HG02642 (cell line): ENCODE results near the gene JAG2.

ENCODE experiments used
- ATAC-seq: cut with Tn5 transposase; IDR thresholded peaks from one replicate; pipeline ENCODE4 v1.9.1; 2021; ENCODE audit warnings: mild to moderate bottlenecking; ENCODE audit not compliant: unreplicated experiment, poor library complexity

Gene JAG2

DNA sequence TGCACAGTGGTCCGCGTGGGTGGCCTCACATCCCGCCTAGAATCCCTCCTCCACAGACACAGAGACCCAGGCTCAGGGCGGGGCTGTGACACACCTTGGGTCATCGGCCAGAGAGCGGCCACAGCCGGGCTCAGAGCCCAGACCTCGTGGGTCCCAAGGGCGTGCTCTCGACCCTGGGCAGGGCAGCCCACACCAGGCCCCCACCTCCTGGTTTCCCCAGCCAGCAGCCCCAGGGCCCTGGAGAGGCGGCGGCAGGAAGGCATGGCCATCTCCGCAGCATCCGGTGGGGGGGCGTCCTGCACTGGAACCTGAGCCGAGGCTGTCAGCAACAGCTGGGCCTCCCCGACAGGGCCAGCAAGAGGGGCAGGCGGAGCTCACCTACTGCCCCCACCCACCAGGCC, 15.2 kb downstream of the JAG2 start:
- no peak for ATAC-seq

DNA sequence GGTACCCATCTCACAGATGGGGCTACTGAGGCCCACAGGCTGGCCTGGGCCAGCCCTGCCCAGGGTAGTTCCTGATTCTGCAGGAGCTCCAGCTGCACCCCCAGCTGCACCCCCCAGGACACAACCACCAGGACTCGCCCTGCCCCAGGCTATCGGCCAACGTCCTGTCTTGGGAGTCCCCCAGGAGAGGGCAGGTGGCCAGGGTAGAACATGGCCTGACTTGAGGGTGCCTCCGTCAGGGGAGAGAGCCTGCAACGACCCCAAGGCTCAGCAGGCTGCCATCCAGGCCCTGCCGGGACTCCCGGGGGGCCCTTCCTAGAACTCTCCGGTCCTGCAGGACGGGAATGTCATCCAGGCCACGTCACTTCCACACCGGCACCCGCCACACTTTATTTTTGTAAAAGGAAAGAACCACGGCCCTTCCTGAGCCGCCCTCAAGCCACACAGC, 15.8 kb downstream of the JAG2 start:
- ATAC-seq: no peak

DNA sequence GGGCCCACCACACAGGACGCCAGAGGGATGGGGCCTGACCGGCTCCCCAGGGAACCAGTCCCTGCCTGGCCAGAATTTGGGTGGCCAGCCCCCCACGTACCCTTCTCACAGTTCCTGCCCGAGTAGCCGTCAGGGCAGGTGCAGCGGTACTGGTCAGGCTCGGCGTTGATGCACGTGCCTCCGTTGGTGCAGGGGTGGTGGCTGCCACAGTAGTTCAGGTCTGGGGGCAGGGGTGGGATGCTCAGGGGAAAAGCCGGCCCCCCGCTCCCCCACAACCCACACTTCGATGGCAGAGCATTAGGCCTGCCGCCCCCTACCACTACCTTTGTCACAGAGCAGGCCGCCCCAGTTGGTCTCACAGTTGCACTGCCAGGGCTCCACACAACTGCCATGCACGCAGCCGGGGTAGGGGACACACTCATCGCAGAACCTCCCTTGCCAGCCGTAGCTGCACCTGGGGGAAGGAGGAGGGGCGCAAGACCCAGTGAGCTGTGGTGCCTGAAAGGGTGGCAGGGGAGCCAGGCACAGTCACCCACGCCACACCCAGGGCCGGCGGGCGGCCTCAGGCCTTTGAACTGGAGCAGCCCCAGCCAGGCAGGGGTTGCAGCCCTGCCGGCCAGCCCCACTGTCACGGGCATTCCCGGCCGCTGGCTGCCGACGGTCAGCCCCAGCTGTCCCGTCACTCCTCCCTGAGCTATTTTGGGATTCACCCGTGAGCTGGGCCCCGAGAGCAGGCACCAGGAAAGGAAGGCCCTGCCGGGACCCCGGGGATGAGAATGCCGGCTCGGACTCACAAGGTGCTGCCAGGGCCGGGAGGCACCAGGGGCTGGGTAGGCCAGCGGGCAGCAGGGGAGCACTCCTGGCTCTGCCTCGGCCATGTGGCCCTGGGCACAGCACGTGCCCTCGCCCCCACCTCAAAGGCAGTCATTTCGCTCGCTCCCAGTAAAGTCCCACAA, 16.5 kb downstream of the JAG2 start:
- ATAC-seq: no peak

DNA sequence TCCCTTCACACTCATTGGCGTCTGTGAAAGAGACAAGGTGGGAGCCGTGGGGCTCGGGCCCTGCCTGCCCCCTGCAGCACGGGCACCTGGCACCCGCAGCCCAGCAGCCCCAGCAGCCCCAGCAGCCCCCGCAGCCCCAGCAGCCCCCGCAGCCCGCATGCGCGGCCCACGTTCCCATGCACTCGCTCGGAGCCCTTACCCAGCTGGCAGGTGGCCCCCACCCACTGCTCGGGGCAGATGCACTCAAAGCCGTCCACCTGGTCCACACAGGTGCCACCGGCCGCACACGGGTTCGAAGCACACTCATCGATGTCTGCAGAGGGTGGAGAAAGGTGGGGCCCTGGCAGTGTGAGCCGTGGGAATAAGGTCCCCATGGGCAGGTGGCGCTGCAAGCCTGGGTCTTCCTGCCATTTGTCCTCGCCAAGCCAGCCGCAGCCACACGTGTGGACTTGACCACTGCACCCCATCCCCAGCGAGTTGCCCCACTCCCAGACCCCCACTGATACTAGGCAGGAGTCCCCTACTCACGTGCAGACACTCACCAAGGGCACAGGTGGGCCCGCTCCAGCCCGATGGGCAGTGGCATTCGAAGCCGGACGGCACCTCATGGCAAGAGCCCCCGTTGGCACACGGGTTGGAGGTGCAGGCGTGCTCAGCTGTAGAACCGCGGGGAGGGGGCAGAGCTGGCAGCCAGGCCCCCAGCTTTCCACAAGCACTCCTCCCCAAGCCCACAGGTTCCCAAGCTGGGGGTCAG, 17.3 kb downstream of the JAG2 start:
- ATAC-seq: no peak

DNA sequence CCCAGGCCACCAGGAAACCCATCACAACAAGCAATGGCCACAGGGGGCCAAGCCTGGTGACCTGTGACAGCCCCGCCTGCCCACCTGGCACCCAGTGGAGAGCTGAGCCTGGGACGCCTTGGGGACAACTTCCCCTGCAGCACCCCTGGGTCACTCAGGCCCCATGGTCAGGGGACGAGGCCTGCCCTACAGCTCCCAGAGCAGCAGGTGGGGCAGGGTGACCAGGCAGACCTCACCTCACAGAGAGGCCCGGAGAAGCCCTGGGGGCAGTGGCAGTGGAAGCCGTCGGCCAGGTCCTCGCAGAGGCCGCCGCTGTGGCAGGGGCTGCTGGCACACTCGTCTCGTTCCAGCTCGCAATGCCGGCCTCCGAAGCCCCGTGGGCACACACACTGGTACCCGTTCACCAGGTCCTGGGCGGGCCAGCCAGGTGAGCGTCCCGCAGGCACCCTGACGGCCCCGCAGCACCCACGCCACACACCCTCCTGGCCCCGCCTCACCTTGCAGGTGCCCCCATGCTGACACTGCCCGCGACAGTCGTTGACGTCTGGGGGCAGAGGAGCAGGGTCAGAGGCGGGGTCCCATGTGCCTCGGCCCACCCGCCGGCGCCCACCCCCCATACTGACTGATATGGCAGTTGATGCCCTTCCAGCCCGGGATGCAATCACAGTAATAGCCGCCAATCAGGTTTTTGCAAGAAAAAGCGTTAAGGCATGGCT, 18.1 kb downstream of the JAG2 start:
- no peak for ATAC-seq

DNA sequence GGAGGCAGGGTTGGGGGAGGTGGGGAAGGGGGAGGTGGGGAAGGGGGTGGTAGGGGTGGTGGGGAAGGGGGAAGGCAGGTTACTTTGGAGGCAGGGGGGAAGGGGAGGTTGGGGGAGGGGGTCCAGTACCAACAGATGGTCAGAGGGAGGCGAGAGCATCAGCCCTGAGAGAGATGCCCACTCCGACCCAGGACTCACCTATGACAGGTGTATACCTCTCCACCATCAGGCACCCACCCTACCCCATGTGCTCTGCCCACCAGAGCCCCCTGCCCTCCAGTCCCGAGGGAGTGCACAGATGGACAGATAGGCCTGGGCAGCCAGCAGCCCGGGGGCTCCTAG, 18.6 kb downstream of the JAG2 start:
- no peak for ATAC-seq

DNA sequence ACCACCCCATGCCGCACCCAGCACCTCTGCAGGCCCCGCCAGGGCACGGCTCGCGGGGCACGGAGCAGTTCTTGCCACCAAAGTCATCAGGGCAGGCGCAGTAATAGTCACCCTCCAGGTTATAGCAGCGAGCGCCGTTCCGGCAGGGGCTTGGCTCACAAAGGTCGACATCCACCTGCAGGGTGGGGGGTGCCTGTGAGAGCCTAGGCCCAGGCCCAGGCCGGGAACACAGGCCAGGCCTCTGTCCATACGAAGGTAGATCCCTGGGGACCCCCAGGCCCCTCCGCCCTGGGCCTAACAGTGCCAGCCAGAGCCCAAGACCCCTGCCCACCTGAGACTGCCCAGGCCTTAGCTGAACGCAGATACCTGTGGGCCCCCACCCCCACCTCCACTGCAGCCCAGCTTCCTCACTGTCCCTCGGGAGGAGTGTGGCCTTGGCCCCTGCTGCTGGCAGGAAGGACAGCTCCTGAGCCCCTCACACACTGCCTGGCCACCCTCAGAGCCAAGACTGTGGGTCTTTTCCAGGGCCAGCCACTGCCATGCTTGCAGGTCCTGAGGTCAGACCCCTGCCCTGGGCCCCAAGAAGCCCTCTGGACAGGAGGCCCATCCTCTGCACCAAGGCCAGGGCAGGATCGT, 19.3 kb downstream of the JAG2 start:
- no peak for ATAC-seq

DNA sequence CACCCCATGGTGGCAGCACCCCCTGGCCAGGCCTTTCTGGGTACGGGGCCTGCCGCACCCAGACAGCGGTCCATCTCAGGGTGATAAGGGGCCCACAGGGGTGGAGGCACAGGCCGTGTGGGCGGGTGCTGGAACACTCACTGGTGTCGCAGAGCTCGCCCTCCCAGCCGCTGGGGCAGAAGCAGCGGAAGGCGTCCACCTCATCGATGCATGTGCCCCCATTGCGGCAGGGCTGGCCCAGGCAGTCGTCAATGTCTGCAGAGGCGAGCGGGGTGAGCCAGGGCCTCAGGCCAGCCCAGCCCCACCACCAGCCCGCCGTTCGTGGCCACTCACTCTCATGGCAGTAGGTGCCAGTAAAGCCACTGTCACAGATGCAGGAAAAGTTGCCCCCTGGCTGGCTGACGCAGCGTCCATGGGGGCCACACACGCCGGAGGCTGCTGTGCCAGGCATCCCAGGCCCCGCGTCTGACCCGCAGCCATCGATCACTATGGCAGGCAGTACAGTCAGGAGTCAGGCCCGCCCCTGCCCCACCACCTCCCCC, 19.9 kb downstream of the JAG2 start:
- ATAC-seq: no peak

DNA sequence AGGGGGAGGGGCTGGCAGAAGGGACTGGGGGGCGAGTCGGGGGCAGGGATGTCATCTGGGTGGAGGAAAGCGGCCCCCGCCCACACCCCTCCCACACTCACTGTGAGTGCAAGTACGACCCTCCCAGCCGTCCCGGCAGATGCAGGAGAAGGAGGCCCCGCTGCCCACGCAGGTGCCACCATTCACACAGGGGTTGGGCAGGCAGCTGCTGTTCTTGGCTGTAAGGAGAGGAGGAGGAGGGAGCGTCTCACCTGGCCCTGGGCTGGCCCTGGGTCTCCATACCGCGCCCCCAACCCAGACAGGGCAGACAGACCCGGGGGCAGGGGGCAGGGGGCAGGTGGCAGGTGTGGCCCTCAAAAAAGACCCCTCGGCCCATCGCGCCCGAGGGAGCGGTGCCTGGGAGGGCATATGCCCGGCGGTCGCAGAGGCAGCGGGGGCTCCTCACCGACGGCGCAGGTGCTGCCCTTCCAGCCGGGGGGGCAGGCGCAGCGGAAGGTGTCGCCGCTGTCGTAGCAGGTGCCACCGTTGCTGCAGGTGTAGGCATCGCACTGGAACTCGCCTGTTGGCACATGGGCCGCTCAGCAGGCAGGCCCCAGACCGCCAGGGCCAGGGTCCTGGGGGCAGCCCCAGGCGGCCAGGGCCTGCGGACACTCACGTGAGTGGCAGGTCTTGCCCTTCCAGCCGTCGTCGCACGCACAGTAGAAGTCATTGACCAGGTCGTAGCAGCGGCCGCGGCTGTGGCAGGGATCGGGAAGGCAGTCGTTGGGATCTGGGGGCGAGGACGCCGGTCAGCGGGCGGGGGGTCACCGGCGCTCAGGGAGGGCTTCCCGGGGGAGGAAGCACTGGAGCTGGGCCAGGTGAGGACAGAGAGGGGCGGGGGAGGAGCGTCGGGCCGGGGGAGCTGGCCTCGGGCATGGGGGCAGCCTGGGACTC, 20.6 kb downstream of the JAG2 start:
- no peak for ATAC-seq

DNA sequence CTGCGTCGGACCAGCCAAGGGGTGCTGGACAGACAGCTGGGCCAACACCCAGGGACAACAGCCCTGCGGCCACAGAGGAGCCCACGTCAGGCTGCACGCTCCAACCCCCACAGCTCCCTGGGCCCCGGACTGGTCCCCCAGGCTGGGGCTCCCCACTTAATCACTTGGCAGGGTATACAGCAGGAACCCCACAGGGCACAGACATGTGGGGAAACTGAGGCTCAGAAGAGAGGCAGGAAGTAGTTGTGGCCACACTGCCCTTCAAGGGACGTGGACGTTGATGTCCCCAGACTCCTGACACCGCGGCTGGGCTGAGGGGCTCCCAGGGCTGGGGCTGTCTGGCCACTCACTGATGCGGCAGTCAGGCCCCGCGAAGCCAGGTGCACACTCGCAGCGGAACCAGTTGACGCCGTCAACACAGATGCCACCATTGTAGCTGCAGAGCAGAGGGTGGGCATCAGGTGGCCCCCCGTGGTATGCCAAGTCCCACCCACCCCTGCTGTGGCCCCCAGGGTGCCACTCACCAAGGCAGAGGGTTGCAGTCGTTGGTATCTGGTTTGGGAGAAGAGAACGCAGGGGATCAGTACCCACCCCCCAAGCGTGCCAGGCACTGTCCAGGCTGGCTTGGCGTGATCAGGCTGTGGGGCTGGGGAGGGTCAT, 21.5 kb downstream of the JAG2 start:
- ATAC-seq: no peak

DNA sequence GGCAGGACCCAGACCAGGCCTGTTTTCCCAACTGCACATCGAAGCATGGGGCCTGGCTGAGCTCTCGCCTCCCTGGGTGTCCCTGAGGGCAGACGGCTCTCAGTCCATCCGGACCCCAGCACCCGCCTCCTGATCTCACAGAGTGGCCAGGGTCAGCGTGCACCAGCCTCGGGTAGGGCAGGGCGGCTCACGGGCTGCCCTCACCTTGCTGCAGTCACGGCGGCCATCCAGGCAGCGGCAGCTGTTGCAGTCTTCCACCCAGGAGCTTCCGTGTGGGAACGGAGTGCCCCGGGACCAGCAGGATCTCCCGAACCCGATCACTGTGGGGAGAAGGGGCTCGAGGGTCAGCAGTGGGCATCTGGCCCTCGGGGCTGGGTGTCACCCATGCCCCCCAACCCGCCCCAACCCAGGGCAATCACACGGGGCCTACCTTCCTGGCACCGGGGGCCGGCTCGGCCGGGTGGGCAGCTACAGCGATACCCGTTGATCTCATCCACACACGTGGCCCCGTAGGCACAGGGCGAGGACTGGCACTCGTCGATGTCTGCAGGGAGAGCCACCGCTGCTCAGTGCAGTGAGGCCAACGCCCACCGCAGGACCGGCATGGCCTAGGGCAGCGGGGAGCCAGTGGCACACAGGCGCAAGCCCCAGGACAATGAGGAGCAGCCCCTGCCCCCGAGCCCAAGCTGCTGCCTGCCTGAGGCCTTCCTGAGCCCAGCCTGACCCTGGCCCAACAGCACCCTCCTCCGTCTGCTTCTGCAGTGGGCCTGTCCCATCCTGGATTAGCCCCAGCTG, 22.2 kb downstream of the JAG2 start:
- ATAC-seq: no peak

DNA sequence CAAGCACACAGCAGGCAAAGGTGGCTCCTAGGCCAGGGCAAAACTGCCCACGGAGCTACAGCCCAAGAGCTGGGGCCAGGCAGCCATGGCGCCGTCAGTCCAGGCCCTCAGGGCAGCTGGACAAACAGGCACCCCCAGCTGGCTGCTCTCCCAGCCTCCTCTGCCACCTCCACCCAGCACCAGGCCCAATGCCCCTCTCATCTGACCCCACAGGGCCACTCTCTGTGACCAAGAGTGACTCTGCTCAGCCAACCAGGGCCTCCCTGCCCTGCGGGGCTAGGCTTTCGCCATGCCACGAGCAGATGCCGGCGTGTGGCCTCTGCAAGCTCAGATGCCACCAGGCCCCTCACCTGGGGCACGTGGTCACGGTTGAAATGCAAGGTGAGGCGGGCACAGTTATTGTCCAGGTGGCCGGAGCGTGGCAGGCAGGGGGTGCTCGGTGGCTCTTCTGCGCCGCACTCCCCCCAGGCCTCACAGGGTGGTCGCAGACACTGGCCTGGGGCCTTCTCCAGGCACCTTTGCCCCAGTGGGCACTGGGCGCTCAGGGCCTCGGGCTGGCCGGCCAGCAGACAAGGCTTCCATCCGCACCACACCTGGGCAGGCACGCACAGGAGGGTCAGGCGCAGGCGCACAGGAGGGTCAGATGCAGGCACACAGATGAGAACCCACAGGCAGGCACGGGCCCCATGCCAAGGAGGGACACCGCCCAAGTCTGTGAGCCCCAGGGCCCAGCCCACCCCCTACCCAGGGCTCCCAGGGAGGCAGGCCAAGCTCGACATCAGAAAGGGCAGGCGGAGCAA, 23.0 kb downstream of the JAG2 start:
- ATAC-seq: no peak

DNA sequence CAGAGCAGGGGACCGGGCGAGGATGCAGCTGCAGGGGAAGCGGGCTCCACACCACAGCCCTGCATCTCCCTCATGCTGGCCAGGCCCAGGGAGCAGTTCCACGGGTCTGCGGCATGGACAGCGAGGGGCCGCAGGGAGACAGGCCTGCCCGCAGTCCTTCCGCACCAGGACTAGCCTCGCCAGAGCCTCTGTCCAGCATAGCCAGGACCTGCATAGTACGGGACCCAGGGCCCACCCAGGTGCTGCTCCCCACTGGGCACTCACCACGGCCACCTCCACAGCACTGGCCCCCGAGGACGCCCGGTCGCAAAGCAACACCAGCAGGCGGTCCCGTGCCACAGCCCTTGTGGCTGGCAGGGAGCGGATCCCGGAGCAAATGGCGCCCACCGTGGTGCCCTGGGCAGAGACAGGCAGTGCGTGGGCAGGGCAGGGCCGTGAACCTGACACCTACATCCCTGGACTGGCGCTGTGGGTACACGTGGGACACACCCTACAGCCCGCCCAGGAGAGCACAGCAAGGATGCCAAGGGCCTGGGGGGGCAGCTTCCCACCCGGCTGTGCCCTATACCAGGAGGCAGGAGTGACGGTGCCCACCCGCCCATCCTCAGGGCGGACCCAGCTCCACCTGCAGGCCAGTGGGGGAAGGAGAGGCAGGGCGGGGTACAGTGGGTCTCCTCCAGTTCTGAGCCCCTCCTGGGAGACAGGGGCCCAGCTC, 23.8 kb downstream of the JAG2 start:
- no peak for ATAC-seq

DNA sequence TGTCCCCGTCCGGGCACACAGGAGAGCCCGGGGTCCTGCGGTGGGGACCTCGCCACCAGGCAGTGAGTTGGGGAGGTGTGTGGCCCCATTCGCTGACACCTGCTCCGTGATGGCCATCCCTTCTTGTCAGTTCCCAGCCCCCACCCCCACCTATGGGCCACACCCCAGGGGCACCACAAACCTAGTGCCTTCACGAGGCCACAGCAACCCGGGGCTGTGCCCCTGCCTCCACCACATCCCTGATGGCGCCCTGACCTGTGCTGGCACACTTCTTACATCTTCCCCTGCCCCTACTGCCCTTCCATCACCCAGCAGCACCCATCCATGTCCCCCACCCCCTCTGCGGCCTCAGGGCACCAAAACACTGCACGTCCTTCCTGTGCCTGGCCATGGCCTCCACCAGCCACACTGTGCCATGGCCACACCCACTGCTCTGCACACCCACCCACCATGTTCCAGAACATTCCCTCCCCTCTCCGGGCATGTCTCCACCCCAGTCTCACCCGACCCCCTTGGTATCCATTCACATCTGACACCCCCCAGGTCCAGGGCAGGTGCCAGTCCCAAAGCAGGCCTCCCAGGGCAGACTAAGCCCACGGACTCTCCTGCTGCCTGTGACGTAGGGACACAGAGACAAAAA, 24.4 kb downstream of the JAG2 start:
- no peak for ATAC-seq

DNA sequence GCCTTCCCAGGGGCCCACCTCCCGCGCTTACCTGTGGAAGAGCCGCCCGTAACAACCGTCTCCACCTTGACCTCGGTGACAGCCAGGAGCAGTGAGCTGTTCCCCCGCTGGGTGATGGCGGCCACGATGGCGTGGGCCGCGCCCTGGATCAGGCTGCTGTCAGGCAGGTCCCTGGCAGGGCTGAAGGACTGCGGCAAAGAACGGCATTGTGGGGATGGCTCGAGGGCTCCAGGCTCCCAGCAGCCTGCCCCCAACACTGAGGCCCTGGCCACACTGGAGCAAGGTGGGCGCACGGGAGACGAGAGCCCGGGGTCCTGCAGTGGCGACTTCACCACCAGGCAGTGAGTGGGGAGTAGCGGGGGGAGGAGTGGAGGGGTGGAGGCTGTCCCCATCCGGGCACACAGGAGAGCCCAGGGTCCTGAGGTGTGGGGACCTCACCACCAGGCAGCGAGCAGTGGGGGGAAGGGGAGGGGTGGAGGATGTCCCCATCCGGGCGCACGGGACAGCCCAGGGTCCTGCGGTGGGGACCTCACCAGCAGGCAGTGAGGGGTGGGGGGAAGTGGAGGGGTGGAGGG, 25.0 kb downstream of the JAG2 start:
- no peak for ATAC-seq
